GM18909 (cell line): ENCODE measurements around the gene COPB2.

Source experiments
- ATAC-seq: cut with Tn5 transposase; IDR thresholded peaks from one replicate; pipeline ENCODE4 v1.9.1; 2021; ENCODE audit warnings: mild to moderate bottlenecking; ENCODE audit not compliant: unreplicated experiment, poor library complexity

The COPB2 gene

GRCh38 chr3:139329364-139329850 is 60.0 kb downstream of the COPB2 start:
- peak; percentile 98 for ATAC-seq

DNA sequence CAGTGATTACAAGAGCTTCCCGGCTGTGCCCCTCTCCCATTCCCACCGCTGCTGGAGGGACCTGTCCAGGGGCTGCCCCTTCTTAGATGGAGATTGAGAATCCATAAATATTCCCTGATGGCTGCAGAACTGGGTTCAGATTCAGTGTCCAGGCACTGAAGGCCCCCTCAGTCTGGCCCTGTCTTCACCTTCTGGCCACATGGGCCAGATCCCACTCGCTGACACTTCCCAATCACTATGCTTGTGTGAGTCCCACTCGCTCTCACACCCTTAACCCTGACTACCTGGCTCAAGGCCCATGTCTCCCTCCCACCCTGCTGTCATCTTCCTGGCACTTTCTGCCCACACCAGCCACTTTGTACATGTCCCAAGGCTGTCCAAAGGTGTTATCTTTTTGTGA is 61.1 kb downstream of the COPB2 start:
- ATAC-seq: no peak

- no peak for ATAC-seq
Observed at GRCh38 chr3:139327861-139328260, 61.6 kb downstream of the COPB2 start.

DNA sequence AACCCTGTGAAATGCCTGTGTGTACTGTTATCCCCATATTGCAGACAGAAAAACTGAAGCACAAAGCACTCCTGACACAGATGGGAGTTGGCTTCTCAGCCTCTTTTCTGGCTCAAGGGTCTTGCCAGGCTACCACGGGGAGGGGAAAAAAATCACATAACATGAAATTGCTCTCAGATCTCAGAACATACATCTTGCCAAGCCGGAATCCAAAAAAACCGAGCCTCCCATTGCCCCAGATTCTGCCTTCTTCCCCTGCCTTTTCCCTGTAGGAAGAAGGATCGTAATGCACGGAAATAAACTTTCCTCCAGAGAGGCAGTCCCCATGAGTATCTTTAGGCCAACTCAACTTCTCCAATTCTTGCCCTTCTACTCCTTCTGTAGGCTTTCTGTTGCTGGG is 62.2 kb downstream of the COPB2 start:
- no peak for ATAC-seq

DNA sequence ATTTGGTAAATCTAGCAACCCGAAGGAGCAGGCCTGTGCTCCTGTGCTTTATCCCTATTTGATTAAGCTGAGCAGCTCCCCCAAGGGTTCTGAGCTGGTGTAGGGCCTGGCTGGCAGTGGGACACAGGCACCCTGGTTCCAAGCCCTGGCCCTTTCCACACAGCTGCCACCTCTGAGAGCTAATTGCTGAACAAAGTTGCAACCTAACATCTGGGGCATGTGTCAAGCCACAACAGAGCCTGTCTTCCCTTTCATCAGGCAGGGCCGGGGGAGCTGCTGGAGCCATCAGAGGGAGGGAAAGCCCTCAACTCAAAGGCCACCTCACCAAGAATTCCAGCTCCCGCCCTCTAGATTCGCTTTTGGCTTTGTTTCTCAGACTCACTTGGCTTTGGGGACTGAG is 62.7 kb downstream of the COPB2 start:
- ATAC-seq: no peak

GRCh38 chr3:139326131-139326530 is 63.3 kb downstream of the COPB2 start:
- no peak for ATAC-seq

DNA sequence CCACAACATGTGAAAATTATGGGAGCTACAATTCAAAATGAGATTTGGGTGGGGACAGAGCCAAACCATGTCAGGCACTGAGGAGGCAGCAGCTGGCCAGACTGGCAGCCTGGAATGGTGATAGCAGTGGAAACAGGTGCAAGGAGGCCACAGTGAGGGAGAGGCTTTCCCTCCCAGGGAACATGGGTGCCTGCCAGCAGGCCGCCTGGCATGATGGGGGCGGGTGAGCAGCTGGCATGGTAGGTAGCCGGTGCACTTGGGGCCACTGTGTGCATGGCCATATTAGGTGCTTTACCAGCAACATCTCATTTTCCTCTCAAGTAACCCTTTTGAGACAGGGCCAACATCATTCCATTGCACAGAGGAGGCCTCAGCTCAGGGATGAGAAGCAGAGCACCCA is 63.9 kb downstream of the COPB2 start:
- no peak for ATAC-seq

GRCh38 chr3:139324456-139324855 is 65.0 kb downstream of the COPB2 start:
- no peak for ATAC-seq

DNA sequence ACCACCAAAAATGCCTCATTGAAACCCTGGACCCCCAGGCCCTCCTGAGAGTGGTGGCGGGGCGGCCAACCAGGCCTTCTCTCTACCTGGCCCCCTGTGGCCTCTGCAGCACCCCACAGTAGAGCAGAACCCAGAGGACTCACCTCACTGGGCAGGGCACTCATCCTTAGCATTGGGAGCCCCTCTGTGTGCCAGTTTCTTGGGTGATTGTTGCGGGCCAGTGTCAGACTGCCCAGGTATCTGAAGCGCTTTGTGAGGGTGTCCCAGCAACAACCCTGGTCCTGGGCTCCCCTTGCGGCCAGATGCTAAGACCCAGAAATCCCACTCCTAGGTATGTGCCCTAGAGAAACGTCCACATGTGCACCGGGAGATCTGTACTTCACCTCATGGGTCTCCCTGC is 66.3 kb downstream of the COPB2 start:
- ATAC-seq: no peak

DNA sequence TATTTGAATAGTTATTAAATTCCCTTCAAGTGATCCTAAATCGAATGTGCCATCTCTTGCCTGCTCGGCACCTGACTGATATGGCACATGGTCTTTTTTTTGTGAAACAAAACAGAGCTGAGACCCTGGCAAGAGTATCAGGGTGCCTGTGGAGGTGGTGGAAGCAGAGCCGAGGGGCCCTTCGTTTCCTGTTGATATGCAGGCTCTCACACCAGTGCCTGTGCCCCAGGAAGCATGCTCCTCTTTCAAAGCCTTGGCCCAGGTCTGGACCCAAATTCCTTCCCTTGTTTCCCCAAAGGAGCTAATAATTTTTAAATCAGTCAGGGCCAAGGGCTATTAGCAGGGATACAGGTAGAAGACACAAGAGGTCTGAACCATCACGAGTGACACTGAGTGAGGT is 67.1 kb downstream of the COPB2 start:
- no peak for ATAC-seq

DNA sequence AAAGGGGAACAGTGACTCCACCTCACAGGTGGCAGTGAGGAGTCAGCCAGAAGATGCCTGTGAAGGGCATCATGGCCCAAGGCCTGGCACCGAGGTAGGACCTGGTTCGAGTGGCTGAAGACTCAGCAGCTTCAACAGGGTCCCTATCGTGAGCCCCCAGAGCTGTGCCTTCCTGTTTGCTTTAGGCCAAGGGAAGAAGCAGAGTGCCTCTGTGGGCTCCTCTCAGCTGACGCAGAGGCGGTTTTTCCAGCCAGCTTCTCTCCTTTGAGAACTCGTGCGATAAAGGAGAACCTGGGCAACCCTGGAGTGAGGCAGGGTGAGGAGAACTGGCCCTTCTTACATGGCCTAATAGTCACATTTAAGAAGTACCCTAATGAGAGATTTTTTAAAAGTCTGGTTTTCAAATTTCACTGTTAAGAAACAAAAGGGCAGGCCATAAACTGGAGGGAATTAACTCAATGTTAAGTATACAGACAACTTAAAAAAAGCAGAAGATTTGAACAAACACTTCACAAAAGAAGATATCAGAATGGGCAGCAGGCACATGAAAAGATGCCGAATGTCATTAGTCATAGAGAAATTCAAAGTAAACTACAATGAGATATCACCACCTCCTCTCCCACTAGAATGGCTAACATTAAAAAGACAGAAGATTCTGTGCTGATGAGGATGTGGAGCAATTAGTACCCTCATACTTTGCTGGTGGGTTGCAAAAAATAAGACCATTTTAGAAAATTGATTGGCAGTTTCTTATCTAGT is 68.7 kb downstream of the COPB2 start:
- no peak for ATAC-seq

DNA sequence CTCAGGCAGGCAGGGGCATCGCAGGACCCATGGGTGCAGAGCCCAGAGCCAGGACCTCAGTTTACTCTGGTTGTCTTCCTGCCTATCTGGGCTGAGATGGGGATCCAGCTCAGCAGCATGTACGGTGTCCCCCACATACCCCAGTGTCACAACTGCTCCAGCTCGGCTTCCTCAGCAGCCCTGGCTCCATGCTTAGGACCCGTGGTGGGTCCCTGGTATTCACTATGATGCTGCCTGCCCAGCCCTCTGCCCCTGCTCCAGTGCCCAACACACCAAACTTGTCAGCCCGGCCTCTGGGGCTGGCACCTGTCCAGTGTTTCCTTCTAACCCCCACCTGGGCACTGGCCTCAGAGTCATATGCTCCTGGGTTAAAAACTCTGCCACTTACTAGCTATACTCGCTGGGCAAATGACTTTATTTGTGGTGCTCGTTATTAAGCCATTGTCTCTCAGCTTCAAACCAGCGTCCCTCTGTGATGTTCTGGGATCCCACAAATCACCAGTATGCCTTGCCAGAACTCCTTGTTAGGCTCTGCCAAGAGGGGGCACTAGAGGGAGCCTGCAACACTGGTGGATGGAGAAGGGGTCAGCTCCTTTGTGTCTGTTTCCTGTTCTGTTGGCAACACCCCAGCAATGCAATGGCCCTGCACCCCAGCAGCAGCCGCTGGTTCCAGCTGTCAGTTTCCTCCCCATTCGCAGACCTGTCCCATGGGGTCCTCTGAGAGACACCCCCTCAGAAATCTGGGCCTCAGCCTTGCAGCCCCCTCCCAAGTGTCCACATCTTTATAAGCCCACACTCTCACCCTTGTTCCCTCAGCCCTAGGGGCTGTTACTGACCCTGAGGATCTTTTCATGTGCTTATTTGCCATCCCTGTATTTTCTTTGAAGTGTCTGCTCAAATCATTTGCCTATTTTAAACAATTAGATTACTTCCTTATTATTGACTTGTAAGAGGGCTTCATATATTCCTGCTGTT is 69.7 kb downstream of the COPB2 start:
- ATAC-seq: no peak

DNA sequence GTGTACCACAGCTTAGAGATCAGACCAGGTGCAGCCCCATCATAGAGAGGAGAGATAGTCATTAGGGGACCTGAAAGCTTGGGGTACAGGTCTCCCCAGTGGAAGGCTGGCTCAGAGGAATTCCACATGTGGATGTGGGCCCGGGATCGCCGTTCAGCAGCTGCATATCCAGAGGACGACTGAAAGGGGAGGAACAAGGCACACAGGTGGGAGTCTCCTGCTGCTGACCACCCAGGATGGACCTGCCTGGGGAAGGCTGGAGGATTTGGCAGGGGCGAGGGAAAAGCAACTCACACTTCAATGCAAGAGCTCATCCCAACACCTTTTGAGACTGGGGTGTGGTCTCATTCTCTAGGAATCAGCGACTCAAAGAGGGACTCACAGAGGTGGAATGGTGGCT is 70.6 kb downstream of the COPB2 start:
- no peak for ATAC-seq

- ATAC-seq: no peak
Observed at GRCh38 chr3:139318431-139318816, 71.0 kb downstream of the COPB2 start.

DNA sequence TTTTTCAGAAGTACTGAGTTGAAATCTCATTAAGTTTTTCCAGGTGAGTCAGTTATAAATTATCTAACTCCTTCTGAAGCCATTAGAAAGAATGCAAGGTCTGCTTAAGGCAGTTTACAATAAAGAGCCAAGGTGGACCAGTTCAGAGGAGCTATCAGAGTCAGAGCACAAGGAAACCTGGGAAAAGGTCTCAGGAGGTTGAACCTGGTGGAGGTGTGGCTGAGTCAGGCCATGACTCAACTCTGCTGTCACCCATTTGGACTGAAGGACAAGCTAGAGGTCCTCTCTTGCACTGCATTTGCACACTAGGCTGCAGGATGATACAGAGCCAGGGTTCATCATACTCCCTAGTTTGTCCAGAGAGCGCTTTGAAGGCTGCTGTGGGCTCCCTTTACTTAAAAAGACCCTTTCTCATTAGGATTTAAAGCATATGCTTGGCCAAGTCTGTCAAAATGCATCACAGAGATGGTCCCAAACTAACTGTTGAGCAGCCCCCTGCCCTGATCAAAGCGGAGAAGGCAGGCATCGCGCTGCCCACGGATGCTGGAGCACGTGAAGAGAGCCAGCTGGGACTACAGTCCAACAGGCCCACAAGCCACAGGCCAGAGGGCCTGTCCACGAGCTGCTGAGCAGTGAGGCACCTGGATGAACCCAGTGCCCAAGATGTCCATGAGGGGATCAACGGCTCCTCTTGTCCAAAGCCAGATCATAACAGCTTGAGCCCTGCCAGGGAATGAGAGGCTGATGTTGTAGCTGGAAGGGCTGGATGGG is 71.6 kb downstream of the COPB2 start:
- ATAC-seq: no peak

DNA sequence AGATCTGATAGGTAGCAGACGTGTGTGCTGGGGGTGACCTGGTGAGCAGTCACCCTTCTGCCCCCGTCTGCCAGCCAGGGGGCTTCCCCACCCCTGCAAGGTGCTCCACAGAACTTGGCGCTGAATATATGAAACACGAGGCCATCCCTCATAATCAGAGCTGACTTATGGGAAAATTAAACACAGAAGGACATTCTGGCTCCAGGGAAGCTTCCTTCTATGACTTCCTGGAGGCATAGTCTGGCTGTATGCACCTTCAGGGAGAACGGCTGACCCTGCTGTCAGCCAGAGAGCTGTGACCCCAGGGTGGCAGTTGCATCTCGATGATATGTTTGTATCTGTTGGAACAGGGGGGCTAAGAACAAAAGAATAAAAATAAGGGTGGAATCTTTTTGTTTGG is 72.2 kb downstream of the COPB2 start:
- ATAC-seq: no peak

DNA sequence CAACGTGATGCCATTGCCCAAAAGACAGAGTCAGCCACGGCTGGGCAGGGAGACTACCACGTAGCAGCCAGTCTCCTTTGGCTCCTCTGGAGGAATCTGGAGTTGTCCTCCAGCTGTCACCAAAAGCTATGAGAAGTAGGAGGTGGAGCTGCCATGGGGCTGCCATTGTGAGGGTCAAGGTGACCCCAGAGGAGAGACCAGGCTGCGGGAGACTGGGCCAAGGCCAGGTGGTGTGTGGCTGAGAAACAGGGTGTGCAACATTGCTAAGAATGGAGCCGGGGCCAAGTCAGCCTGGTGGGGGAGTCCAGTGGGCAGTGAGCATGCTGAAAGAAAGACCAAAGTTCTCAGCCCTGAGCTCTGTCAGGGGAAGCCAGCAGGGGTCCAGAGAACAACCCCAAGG is 75.5 kb downstream of the COPB2 start:
- ATAC-seq: no peak

DNA sequence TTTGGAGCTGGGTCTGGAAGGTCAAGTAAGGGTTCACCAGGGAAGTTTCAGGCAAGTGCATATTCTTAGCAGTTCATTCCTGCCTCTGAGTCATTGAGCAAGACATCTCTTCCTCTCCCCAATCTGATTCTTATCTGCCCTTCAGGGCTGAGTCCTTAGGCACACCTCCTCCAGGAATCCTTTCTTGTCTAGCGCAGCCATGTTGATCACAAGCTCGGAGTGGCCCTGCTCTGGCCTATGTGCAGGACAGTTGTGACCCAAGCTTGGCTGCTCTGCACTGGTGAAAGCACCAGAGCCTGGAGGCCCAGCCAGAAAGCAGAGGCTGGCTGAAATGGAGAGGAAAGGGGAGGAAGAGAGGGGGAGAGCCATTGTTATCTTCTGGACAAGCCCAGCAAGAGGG is 76.5 kb downstream of the COPB2 start:
- ATAC-seq: no peak

- ATAC-seq: no peak
Observed at GRCh38 chr3:139312416-139312815, 77.0 kb downstream of the COPB2 start.

GRCh38 chr3:139311557-139311956 is 77.9 kb downstream of the COPB2 start:
- no peak for ATAC-seq

GRCh38 chr3:139310474-139310933 is 78.9 kb downstream of the COPB2 start:
- no peak for ATAC-seq
